Cerebellar nuclear complex (tissue), 1 donor: ENCODE data around the gene KCMF1.
A peak's percentile ranks its signal among the peaks of the same experiment; 100 is the strongest.

Experiments used
- DNase-seq, 2 experiments: peaks; one replicate each; lab custom pipeline; 2025; lab: John Stamatoyannopoulos, UW

The KCMF1 gene

GRCh38 chr2:84956334-84957297 lies 14.3 kb upstream of the KCMF1 start:
- DNase-seq, result no peak

GRCh38 chr2:84957771-84958134 lies 13.2 kb upstream of the KCMF1 start:
- DNase-seq, result no peak

GRCh38 chr2:84958135-84959059 lies 12.6 kb upstream of the KCMF1 start:
- DNase-seq, result no peak

GRCh38 chr2:84959095-84959565 lies 11.8 kb upstream of the KCMF1 start:
- no peak for DNase-seq

GRCh38 chr2:84959566-84960506 lies 11.1 kb upstream of the KCMF1 start:
- no peak for DNase-seq

- no peak for DNase-seq
Observed at GRCh38 chr2:84962917-84963316, 8.0 kb upstream of the KCMF1 start.

GRCh38 chr2:84963323-84963691 lies 7.7 kb upstream of the KCMF1 start:
- DNase-seq, result no peak

- DNase-seq, result no peak
Observed at GRCh38 chr2:84963692-84964405, 7.1 kb upstream of the KCMF1 start.

GRCh38 chr2:84964406-84965191 lies 6.4 kb upstream of the KCMF1 start:
- no peak for DNase-seq

GRCh38 chr2:84965192-84965516 lies 5.8 kb upstream of the KCMF1 start:
- no peak for DNase-seq

- DNase-seq, result no peak
Observed at GRCh38 chr2:84965827-84966226, 5.1 kb upstream of the KCMF1 start.

- DNase-seq, result no peak
Observed at GRCh38 chr2:84966731-84967130, 4.2 kb upstream of the KCMF1 start.

GRCh38 chr2:84969511-84970209 lies 1.3 kb upstream of the KCMF1 start:
- no peak for DNase-seq

- DNase-seq, result peak in 1 of 2 experiments; percentile 1
Observed at GRCh38 chr2:84970210-84970867, 622 bp upstream of the KCMF1 start.

GRCh38 chr2:84971510-84972206 lies 697 bp downstream of the KCMF1 start:
- DNase-seq, result no peak

- DNase-seq, result no peak
Observed at GRCh38 chr2:84972207-84972783, 1.3 kb downstream of the KCMF1 start.

GRCh38 chr2:84972932-84973331 lies 2.0 kb downstream of the KCMF1 start:
- no peak for DNase-seq
